GM18499 (cell line): Measurements from ENCODE around the gene FOXD2.

Experiments
- ATAC-seq: cut with Tn5 transposase; IDR thresholded peaks from one replicate; pipeline ENCODE4 v1.9.1; 2021; ENCODE audit warnings: moderate number of reproducible peaks; ENCODE audit not compliant: insufficient read depth, unreplicated experiment

FOXD2 gene

DNA sequence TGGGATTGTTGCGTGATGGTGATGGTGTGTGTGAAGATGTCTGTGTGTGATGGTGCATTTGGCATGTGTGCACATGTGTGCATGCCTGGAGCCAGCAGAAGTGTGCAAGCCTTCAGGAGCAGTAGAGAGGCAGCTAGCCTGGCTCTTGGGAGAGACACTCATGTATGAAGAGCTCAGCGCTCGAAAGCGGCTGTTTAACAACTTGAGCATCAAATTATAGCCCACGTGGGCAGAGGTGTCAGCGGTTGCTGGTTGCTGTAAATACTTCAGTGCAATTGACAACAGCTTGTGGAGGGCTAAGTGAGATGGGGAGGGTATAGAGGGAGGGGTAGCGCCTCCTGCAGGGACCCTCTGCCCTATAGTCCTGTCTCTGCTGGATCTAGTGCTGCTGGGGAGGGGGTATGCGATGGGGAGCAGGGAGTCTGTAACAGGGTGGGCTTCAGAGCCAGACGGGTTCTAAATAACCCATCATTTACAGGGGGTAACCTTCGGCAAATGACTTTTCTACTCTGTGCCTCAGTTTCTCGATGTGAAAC is 21.5 kb downstream of the FOXD2 start:
- no peak for ATAC-seq

DNA sequence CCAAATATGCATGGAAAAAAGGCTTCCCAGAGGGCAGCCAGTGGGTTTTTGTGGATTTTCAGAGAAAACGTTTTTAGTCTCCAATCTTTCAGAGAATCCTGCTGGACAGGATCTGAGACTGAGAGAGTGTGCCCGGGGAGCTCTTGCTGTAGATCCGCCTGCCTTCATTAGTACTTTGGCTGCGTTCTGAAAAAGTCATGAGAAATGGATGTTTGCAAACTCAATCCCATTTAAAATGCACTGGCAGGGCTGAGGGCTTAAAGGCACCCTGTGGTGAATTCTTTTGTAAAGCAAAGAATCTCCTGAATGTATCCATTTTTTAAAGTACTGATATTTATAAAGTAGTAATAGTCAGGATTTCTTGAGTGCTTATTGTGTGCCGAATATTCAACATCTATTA is 22.2 kb downstream of the FOXD2 start:
- no peak for ATAC-seq

GRCh38 chr1:47460456-47460855 is 22.6 kb downstream of the FOXD2 start:
- ATAC-seq = no peak

DNA sequence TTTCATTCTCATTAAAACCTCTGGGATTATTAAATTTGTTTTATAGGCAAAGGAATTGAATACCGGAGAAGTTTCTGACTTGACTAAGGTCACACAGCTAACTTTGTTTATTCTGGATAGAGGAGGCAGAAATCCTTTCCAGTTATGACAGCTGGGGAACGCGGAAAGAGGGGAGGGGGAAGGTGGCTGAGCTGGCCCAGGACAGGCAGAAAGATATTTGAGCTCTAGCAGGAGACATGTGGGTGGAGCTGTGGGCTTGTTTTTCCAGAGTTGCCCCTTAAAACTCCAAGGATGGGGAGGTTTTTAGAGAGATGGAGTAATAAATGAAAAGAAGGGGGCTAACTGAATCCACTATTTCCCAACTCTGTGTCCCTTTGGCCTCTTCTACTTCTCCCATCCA is 27.8 kb downstream of the FOXD2 start:
- no peak for ATAC-seq

DNA sequence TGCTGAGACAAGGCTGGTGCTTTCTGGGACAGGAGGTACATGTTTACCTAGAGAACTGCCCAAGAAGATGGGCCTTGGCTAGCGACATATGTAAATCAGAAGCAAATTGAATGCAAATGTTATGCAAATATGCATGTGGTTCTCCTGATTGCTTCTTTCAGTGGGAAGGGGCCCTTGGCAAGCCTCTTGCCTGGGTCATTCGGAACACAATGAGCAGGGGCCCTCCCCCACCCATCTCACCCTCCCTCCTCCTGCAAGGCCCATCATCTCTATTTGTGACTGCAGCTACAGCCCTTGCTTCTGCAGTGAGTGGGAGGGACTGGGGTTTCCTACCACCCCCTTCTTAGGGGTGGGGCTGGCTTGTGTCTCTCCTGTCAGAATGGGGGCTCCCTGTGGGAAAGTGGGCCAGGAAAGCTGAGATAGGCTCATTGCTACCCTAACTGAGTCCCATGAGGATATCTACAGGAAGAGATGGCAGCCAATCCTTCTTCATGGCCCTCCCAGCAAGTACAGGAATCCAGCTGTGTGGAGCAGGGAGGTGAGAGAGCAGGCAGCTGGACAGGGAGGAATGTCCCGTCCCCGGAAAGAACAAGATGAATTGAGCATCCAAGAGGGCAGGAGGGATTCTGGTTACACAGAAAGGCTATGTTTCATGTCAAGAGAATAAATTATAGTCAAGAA is 31.0 kb downstream of the FOXD2 start:
- ATAC-seq = no peak

DNA sequence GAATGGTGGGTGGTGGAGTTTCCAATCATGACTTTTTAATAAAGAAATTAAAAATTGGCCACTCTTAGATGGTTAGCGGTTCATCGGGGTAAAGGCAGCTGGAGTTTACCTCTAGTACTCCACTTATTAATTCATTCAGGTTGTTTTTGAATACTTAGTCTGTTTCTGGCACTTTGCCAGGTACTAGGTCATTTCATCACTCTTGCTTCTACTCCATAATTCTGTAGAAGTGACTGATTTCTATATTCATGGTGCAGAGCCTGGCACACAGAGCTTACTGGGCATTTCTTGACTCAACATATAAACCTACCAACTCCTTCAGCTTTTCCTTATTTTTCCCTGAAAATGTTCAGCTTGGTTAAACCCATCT is 31.5 kb downstream of the FOXD2 start:
- no peak for ATAC-seq

DNA sequence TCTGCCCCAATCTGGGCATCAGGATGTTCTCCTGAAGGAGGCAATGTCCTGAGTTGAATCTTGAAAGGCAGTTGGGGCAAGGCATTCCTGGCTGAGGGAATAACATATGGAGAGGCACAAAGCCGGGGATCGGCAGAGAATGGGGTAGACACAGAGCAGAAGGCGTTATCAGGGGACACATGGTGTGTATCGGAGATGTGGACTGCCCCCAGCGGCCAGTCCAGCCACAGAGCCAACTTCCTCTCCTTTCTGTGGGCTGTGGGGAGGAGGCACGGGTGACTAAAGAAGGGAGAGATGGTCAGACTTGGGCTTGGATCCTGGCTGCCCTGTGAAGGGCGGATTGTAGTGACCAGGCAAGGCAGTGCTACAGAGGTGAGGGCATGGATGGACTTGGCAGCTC is 32.1 kb downstream of the FOXD2 start:
- no peak for ATAC-seq

DNA sequence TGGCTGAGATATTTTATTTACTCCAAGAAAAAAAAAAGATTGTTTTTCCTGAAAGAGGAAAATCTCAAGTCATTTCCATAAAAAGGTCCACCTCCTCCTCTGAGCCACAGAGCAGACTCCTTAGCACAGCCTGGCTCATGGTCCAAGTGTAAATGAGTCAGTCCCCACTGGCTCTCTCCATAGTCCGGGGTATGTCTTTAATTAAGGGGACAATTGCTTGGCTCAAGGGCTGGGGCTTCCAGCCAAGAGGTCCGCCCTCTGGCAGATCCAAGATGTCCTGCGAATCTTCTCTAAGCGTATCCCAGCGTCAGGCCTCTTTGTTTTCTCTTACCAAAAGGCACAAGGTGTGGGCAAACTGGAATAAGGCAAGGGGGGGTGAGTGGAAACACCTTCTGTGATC is 33.3 kb downstream of the FOXD2 start:
- ATAC-seq = no peak

DNA sequence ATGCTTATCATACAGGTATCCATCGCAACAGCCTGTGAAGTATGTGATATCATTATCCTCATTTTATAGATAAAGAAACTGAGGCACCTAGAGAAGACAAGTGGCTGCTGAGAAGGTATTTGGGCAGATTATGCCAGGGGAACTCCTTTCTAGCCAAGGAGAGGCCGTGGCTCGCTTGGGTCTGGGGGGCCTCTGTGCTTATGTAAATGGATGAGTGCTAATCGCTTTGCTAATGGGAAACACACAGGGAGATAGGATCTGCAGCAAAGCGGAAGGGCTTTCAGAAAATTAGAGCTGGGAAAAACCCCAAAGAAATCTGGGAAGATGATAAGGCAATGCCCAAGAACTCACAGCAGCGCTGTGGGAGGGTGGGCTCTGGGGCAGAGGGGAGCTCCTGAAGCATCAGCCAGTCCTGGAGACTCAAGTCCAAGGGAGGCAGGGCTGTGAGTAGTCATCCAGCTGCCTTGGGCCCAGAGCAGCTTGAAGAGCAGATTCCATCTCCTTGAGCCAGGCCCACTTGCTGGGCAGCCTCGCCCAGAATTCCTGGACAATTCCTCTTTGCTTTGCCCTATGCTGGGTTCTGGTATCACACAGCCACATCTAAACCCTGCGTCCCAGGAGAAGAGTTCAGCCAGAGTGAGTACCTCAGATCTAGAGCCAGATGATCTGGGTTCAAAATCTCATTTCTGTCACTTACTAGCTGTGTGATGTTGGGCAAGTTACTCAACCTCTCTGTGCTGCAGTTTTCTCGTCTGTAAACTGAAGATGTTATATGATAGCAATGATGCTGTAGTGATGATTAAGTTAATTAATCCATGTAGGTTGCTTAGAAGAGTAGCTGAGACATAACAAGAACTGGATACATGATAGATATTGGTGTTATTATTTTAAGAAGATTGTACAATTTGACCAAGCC is 36.7 kb downstream of the FOXD2 start:
- no peak for ATAC-seq

DNA sequence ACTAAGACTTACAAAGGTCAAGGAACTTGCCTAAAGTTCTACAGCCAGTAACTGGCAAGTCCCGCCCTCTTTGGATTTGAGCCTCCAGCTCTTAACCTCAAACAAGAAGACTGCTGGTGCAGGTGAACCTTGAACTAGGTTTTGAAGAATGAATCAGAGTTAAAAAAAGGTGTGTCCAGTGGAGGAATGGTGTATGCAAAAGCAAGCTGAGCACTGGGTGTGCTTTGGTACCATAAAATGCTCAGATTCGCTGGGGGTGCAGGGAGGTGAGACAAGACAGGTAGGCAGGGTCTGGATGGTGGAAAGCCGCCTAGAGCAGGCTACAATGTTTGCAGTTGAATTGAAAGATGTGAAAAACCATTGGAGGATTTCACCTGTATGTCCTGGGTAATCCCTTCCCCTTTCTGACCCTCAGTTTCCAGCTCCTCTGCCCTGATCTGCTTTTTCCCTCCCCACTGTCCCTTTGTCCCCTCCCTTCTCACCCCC is 39.8 kb downstream of the FOXD2 start:
- ATAC-seq = no peak

DNA sequence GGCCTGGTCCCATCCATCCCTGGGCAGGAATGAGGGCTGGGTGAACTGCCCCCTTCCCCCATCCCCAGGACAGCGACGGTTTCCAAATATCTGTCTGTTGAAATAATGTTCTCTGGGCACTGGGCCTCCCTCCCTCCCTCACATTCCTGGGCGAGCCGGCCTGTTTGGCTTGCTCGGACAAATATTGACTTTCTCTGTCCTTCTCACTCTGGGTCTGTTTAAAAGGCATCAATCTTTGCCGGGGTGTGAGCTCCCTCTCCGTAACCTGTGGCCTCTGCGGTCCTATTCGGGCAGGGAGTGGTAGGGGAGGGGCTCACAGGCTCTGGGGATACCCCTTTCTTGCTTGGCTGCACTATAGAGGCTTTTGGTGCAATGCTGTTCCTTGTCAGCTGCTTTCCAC is 40.2 kb downstream of the FOXD2 start:
- no peak for ATAC-seq

GRCh38 chr1:47479664-47480063 is 41.8 kb downstream of the FOXD2 start:
- no peak for ATAC-seq

DNA sequence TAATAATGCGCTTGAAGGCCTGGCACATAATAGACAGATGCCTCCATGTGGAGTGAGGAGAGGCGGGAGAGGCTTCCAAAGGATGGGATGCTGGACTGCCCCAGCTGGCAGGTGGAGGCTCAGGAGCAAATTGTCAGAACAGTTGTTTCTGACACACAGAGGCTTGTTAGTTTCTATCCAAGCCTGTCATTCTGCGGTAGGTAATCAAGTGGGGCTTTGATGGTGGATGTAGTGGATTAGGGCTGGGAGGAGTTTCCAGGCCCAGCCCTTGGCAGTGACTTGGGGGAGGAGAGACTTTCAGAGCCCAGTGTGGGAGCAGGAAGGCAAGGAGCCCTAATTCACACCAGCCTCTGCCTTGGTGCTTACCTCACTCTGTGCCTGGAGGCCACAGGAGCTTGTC is 44.1 kb downstream of the FOXD2 start:
- no peak for ATAC-seq

- ATAC-seq = no peak
Observed at GRCh38 chr1:47482786-47483185, 44.9 kb downstream of the FOXD2 start.

- no peak for ATAC-seq
Observed at GRCh38 chr1:47483651-47484050, 45.8 kb downstream of the FOXD2 start.

DNA sequence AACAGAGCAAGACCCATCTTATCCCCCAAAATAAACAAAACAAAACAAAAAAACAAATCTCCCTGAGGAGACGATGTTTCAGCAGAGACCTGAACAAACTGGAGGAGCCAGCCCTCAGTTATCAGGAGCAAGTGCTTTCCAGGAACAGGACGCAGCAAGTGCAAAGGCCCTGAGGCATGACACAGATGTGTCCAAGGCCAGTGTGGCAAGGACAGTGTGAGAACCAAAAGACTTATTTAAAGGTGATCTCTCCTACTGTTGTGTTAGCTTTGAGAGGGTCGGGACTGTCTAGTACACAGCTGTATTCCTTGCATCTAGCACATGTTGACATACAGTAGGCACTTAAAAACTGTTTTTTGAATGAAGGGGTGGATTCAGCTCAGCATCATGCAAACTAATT is 48.0 kb downstream of the FOXD2 start:
- no peak for ATAC-seq

DNA sequence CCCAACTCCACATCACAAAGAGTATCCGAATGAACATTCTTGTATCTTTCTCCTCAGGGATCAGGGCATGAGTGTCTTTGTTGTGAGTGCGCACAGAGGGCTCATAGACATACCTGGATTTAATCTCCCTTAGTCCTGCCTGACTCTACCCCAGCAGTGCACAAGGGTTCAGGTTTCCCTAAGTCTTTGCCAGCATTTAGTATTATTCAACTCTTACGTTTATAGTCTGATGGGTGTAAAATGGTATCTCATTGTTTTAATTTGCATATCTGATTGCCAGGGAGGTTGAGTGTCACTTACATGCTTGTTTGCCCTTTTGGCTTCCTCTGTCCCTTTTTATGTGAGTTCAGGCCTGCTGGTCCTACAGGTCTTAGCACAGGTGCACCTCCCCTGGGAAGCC is 49.5 kb downstream of the FOXD2 start:
- ATAC-seq = no peak

- ATAC-seq = no peak
Observed at GRCh38 chr1:47487850-47488450, 50.1 kb downstream of the FOXD2 start.
